HepG2 (cell line): ENCODE measurements around the gene ARHGAP26. TPM values are rescaled to one million over a fixed set of nuclear protein-coding genes. Genes with fewer than 3 reads are reported as not detected.

Source experiments
- ATAC-seq: fragments of 200-7000 bp; cut with Tn5 transposase; 3 replicates; pipeline ENCODE4 v1.9.1; 2020; ENCODE audit warnings: mild to moderate bottlenecking, moderate library complexity
- BruUV-seq: library from RNA; stranded (reverse); fragments of 400-500 nt; replicated peaks from 2 replicates; lab custom pipeline; 2021; lab: Mats Ljungman, UMichigan
- CTCF ChIA-PET: fragments of 300-600 bp; formaldehyde crosslinking; extraction: SDS; loops from one replicate; lab custom pipeline; 2021; ENCODE audit warnings: low total read pairs, inconsistent platforms, low intra/inter-chr PET ratio; lab: Yijun Ruan, JAX
- POLR2A ChIA-PET: fragments of 350-600 bp; sonication (Branson Sonifier 250); formaldehyde crosslinking; loops from one replicate; lab custom pipeline; 2020; ENCODE audit warnings: antibody characterized with exemption, inconsistent platforms; lab: Yijun Ruan, JAX
- DNase-seq: peaks from one replicate; pipeline ENCODE4 v3.0.0-alpha.2; 2015; ENCODE audit warnings: low spot score
- FAIRE-seq: peaks from 3 replicates; lab custom pipeline; 2011; peaks lifted over from hg19 to GRCh38; lab: Jason Lieb, UNC
- H2AFZ ChIP-seq: one replicate; pipeline ENCODE4 v1.6.1; 2011; ENCODE audit warnings: low read length, inconsistent platforms
- H3K27ac ChIP-seq: fragments of 300-600 bp; 3 replicates; pipeline ENCODE4 v1.8.0; 2011; ENCODE audit warnings: mixed run types, mild to moderate bottlenecking, mixed read lengths, low read length, inconsistent platforms; ENCODE audit not compliant: insufficient read depth; ENCODE audit errors: extremely low read length
- H3K27me3 ChIP-seq, 2 experiments: fragments of 200-600 bp in 1 of 2; 2 replicates in 1 of 2; 3 replicates in 1 of 2; pipeline versions ENCODE4 v1.6.0 to v1.8.0; 2011; ENCODE audit warnings: low read length in 2 of 2, mild to moderate bottlenecking in 2 of 2, moderate library complexity in 2 of 2, inconsistent platforms in 1 of 2; ENCODE audit not compliant: insufficient read depth in 2 of 2, control insufficient read depth in 1 of 2
- H3K36me3 ChIP-seq, 2 experiments: fragments of 200-600 bp in 1 of 2; replicated peaks in 1 of 2; 2 replicates in 1 of 2; 3 replicates in 1 of 2; pipeline versions ENCODE4 v1.5.1 to v1.8.0; 2011; ENCODE audit warnings: low read length in 2 of 2, inconsistent platforms in 1 of 2; ENCODE audit not compliant: insufficient read depth in 2 of 2, control insufficient read depth in 1 of 2
- H3K4me1 ChIP-seq: 2 replicates; pipeline ENCODE4 v1.5.1; 2012; ENCODE audit warnings: low read length, inconsistent platforms; ENCODE audit not compliant: insufficient read depth
- H3K4me2 ChIP-seq: 2 replicates; pipeline ENCODE4 v1.6.0; 2011; ENCODE audit warnings: low read depth, low read length, inconsistent platforms
- H3K4me3 ChIP-seq, 3 experiments: fragments of 200-600 bp in 1 of 3; sonication (generic), shearing (Covaris generic) in 1 of 3; replicated peaks in 1 of 3; 2 replicates each; pipeline ENCODE4 v1.5.1; 2011 to 2016; ENCODE audit warnings: low read length in 3 of 3, inconsistent platforms in 2 of 3, low read depth in 2 of 3, mild to moderate bottlenecking in 2 of 3, control low read depth in 1 of 3, mixed read lengths in 1 of 3; ENCODE audit not compliant: insufficient read depth in 1 of 3
- H3K79me2 ChIP-seq: one replicate; pipeline ENCODE4 v1.6.1; 2011; ENCODE audit warnings: low read length, inconsistent platforms; ENCODE audit not compliant: insufficient read depth
- H3K9ac ChIP-seq: 2 replicates; pipeline ENCODE4 v1.6.0; 2011; ENCODE audit warnings: mild to moderate bottlenecking, low read depth, low read length, inconsistent platforms; ENCODE audit not compliant: insufficient read depth
- H3K9me3 ChIP-seq: 2 replicates; pipeline ENCODE4 v1.5.1; 2012; ENCODE audit warnings: mild to moderate bottlenecking, low read length
- H4K20me1 ChIP-seq: 2 replicates; pipeline ENCODE4 v1.6.0; 2011; ENCODE audit warnings: inconsistent platforms, mild to moderate bottlenecking, low read length, moderate library complexity; ENCODE audit not compliant: insufficient read depth
- SMAD1 ChIP-seq: sonication (generic); formaldehyde crosslinking; IDR thresholded peaks from 2 replicates; pipeline ENCODE4 v1.4.0; 2020; ENCODE audit warnings: missing genetic modification reagents, low read depth, mild to moderate bottlenecking, borderline replicate concordance
- ZBTB39 ChIP-seq: sonication (generic); formaldehyde crosslinking; IDR thresholded peaks from 2 replicates; pipeline ENCODE4 v1.5.0; 2020; ENCODE audit warnings: missing genetic modification reagents
- ZNF260 ChIP-seq: sonication (generic); formaldehyde crosslinking; IDR thresholded peaks from 2 replicates; pipeline ENCODE4 v1.4.0; 2020; ENCODE audit warnings: missing genetic modification reagents, low read depth, mild to moderate bottlenecking, borderline replicate concordance
- ZNF639 ChIP-seq: conservative IDR thresholded peaks from 2 replicates; pipeline ENCODE4 v1.6.1; 2018; ENCODE audit warnings: missing genetic modification reagents
- ZNF710 ChIP-seq: sonication (generic); formaldehyde crosslinking; IDR thresholded peaks from 2 replicates; pipeline ENCODE4 v1.5.0; 2020; ENCODE audit warnings: mild to moderate bottlenecking, missing genetic modification reagents, borderline replicate concordance
- ZNF724P ChIP-seq: sonication (generic); formaldehyde crosslinking; IDR thresholded peaks from 2 replicates; pipeline ENCODE4 v1.8.0; 2022; ENCODE audit warnings: missing genetic modification reagents, borderline replicate concordance
- ZNF878 ChIP-seq: sonication (generic); formaldehyde crosslinking; IDR thresholded peaks from 2 replicates; pipeline ENCODE4 v1.8.1; 2023; ENCODE audit warnings: mild to moderate bottlenecking, missing genetic modification reagents, moderate library complexity
- WGBS: methylation state at CpG from one replicate; pipeline ENCODE4 v1.1.6; 2017; ENCODE audit warnings: low lambda C conversion rate; 5-methylcytosine and 5-hydroxymethylcytosine counted together
- in situ Hi-C: cut with HindIII; loops from 2 replicates; pipeline ENCODE4 v1.10.0; 2017; ENCODE audit warnings: low pct_unique_long_range_greater_than_20kb; ENCODE audit not compliant: extremely low pct_ligation_motif_present
- intact Hi-C: fragments of 100-400 bp; cut with micrococcal nuclease; formaldehyde crosslinking; loops from one replicate; pipeline ENCODE4 v1.10.0; 2022; ENCODE audit not compliant: unreplicated experiment
- polyA plus RNA-seq, 8 experiments: library from polyadenylated mRNA; depleted of rRNA in 3 of 8; stranded (reverse) in 7 of 8; unstranded in 1 of 8; fragments of >200 nt; fragmentation: Illumina TruSeq in 4 of 8; extraction: Trizol in 4 of 8; gene quantifications; 2 replicates each; pipeline versions ENCODE4 v1.2.1 to v1.2.3, GENCODE V29; 2011 to 2016; ENCODE audit warnings: low read depth in 4 of 8, missing spikeins in 1 of 8, mixed read lengths in 1 of 8; ENCODE audit not compliant: insufficient read depth in 1 of 8
- total RNA-seq, 5 experiments: library from RNA; depleted of rRNA; stranded (reverse); fragments of >200 nt; fragmentation: Illumina TruSeq; extraction: Trizol; gene quantifications; 2 replicates each; pipeline ENCODE4 v1.2.3, GENCODE V29; 2016; ENCODE audit warnings: low read depth in 1 of 5

The ARHGAP26 gene
- total and polyA plus RNA-seq, 2 of the 13 experiments (the other 11 are each of a cell fraction or from before 2014, with no cell fraction given), result 9.6 to 18.2 TPM

GRCh38 chr5:143045062-143045461 is 274.9 kb downstream of the ARHGAP26 start:
- H3K36me3 ChIP-seq, result peaks cover 3 to 13% of the 10 kb centered on the region in 2 experiments; a peak in 4 of 5 replicates
- ChIA-PET CTCF (no interaction called here), POLR2A (no interaction called here)
- WGBS, result 99% methylated on average over 3 of the region's 3 CpGs
- no peak overlapping the region for H3K4me3 ChIP-seq
- no peak for DNase-seq
- no peaks in the 10 kb centered on the region; a peak in 1 of 5 replicates for H3K27me3 ChIP-seq
- BruUV-seq, result no TSS peak
- intact Hi-C loops (no loop called here), in situ Hi-C loops (no loop called here)
- no peak overlapping the region for H3K27ac ChIP-seq
- TF ChIP-seq ZNF878 (CRISPR knock-in tag) (no peak), ZBTB39 (no peak)
- H2AFZ ChIP-seq, result no peak overlapping the region
- H3K79me2 ChIP-seq, result no peaks in the 10 kb centered on the region
- FAIRE-seq, result no peak
- no peak overlapping the region for H3K4me2 ChIP-seq
- no peak overlapping the region for H3K9ac ChIP-seq
- H4K20me1 ChIP-seq, result no peaks in the 10 kb centered on the region
- H3K4me1 ChIP-seq, result no peaks in the 10 kb centered on the region
- ATAC-seq, result no peak
- no peaks in the 10 kb centered on the region for H3K9me3 ChIP-seq

GRCh38 chr5:143046314-143046713 is 276.1 kb downstream of the ARHGAP26 start:
- intact Hi-C loops, result no loop called here
- no TSS peak for BruUV-seq
- ATAC-seq (no peak), FAIRE-seq (no peak), DNase-seq (no peak)
- no peaks in the 10 kb centered on the region for H3K9me3 ChIP-seq
- WGBS, result 94% methylated on average over 1 of the region's 1 CpG
- in situ Hi-C loops, result no loop called here
- H3K27ac ChIP-seq, result no peak overlapping the region
- H3K4me3 ChIP-seq, result no peak overlapping the region
- H2AFZ ChIP-seq, result no peak overlapping the region
- POLR2A ChIA-PET, result no interaction called here
- no peaks in the 10 kb centered on the region for H3K79me2 ChIP-seq
- H3K36me3 ChIP-seq, result peaks cover 4 to 12% of the 10 kb centered on the region in 2 experiments
- H4K20me1 ChIP-seq, result no peaks in the 10 kb centered on the region
- H3K9ac ChIP-seq, result no peak overlapping the region
- peaks cover 5% of the 10 kb centered on the region for H3K4me1 ChIP-seq
- TF ChIP-seq ZNF260 (no peak), ZNF724P (no peak), ZNF639 (no peak), SMAD1 (CRISPR knock-in tag) (no peak), ZNF710 (CRISPR knock-in tag) (no peak)
- CTCF ChIA-PET, result no interaction called here
- H3K4me2 ChIP-seq, result no peak overlapping the region
- no peaks in the 10 kb centered on the region for H3K27me3 ChIP-seq
